ENCODE data around the gene IL6ST.

Gene IL6ST

GRCh38 chr5:55904152-55904551 lies 90.6 kb downstream of the IL6ST start:
- no peak overlapping the region for H3K4me3 ChIP-seq (ENCODE audit: control insufficient read depth, low read depth, low read length)
- no peak for TF ChIP-seq CTCF (conservative IDR thresholded peaks at IDR 0.05; ENCODE audit: control insufficient read depth, insufficient read depth, low read depth, low read length)
- peak; percentile 61 for DNase-seq (ENCODE audit: low read depth)

- peak; percentile 19 for DNase-seq (ENCODE audit: low read depth)
- no peak overlapping the region for H3K4me3 ChIP-seq (ENCODE audit: control insufficient read depth, low read depth, low read length)
- TF ChIP-seq CTCF (conservative IDR thresholded peaks at IDR 0.05; ENCODE audit: control insufficient read depth, insufficient read depth, low read depth, low read length), result no peak
Measured at GRCh38 chr5:55903121-55903701, 91.6 kb downstream of the IL6ST start.

GRCh38 chr5:55902696-55903095 lies 92.1 kb downstream of the IL6ST start:
- TF ChIP-seq CTCF (conservative IDR thresholded peaks at IDR 0.05; ENCODE audit: control insufficient read depth, insufficient read depth, low read depth, low read length), result no peak
- no peak for DNase-seq (ENCODE audit: low read depth)
- no peak overlapping the region for H3K4me3 ChIP-seq (ENCODE audit: control insufficient read depth, low read depth, low read length)

GRCh38 chr5:55900776-55901175 lies 94.0 kb downstream of the IL6ST start:
- TF ChIP-seq CTCF (conservative IDR thresholded peaks at IDR 0.05; ENCODE audit: control insufficient read depth, insufficient read depth, low read depth, low read length), result no peak
- H3K4me3 ChIP-seq (ENCODE audit: control insufficient read depth, low read depth, low read length), result no peak overlapping the region
- no peak for DNase-seq (ENCODE audit: low read depth)

GRCh38 chr5:55900068-55900467 lies 94.7 kb downstream of the IL6ST start:
- no peak for TF ChIP-seq CTCF (conservative IDR thresholded peaks at IDR 0.05; ENCODE audit: control insufficient read depth, insufficient read depth, low read depth, low read length)
- H3K4me3 ChIP-seq (ENCODE audit: control insufficient read depth, low read depth, low read length), result no peak overlapping the region
- DNase-seq (ENCODE audit: low read depth), result peak; percentile 53

- no peak overlapping the region for H3K4me3 ChIP-seq (ENCODE audit: control insufficient read depth, low read depth, low read length)
- peak; percentile 82 for DNase-seq (ENCODE audit: low read depth)
- no peak for TF ChIP-seq CTCF (conservative IDR thresholded peaks at IDR 0.05; ENCODE audit: control insufficient read depth, insufficient read depth, low read depth, low read length)
Measured at GRCh38 chr5:55899344-55899743, 95.4 kb downstream of the IL6ST start.

GRCh38 chr5:55897905-55898304 lies 96.9 kb downstream of the IL6ST start:
- TF ChIP-seq CTCF (conservative IDR thresholded peaks at IDR 0.05; ENCODE audit: control insufficient read depth, insufficient read depth, low read depth, low read length), result no peak
- no peak overlapping the region for H3K4me3 ChIP-seq (ENCODE audit: control insufficient read depth, low read depth, low read length)
- DNase-seq (ENCODE audit: low read depth), result peak; percentile 99

All from fibroblast of mammary gland (primary cell).